ENCODE data around the gene CLN3. TPM values are rescaled to one million over a fixed set of nuclear protein-coding genes. Genes with fewer than 3 reads are reported as not detected.

The CLN3 gene
- total RNA-seq (2016; rRNA removed; fragmentation: Illumina TruSeq; extraction: Trizol) = 19.9 and 23.4 TPM in 2 replicates
- total RNA-seq (2016; cell fraction: cytosol; rRNA removed; fragmentation: Illumina TruSeq; extraction: Trizol; ENCODE audit: low read depth) = 16.4 and 17.6 TPM in 2 replicates
- 16.8 and 28.9 TPM in 2 replicates for total RNA-seq (2016; cell fraction: insoluble cytoplasmic fraction; rRNA removed; fragmentation: Illumina TruSeq; extraction: Trizol)
- total RNA-seq (2016; cell fraction: membrane; rRNA removed; fragmentation: Illumina TruSeq; extraction: Trizol) = 25.5 and 34.7 TPM in 2 replicates
- total RNA-seq (2016; cell fraction: nucleus; rRNA removed; fragmentation: Illumina TruSeq; extraction: Trizol) = 24.0 and 25.3 TPM in 2 replicates
- 46.8 and 50.0 TPM in 2 replicates for polyA plus RNA-seq (2011; rRNA removed)
- polyA plus RNA-seq (2011; cell fraction: cytosol; rRNA removed) = 29.8 and 31.5 TPM in 2 replicates
- polyA plus RNA-seq (2011; cell fraction: nucleus; rRNA removed) = 100 and 142 TPM in 2 replicates
- polyA plus RNA-seq (2012) = 24.9 and 33.5 TPM in 2 replicates
- polyA plus RNA-seq (2016; cell fraction: cytosol; fragmentation: Illumina TruSeq; extraction: Trizol; ENCODE audit: low read depth) = 28.0 and 32.1 TPM in 2 replicates
- polyA plus RNA-seq (2016; cell fraction: insoluble cytoplasmic fraction; fragmentation: Illumina TruSeq; extraction: Trizol; ENCODE audit: low read depth) = 28.8 and 31.3 TPM in 2 replicates
- 47.1 and 49.1 TPM in 2 replicates for polyA plus RNA-seq (2016; cell fraction: membrane; fragmentation: Illumina TruSeq; extraction: Trizol; ENCODE audit: low read depth)
- 79.1 and 84.7 TPM in 2 replicates for polyA plus RNA-seq (2016; cell fraction: nucleus; fragmentation: Illumina TruSeq; extraction: Trizol; ENCODE audit: insufficient read depth, low read depth)
- 60.6 and 68.2 TPM in 2 replicates for polyA minus RNA-seq (2011; rRNA and poly(A)+ RNA removed; ENCODE audit: low replicate concordance)
- polyA minus RNA-seq (2011; cell fraction: cytosol; rRNA and poly(A)+ RNA removed) = 5.8 and 16.4 TPM in 2 replicates
- polyA minus RNA-seq (2011; cell fraction: nucleus; rRNA and poly(A)+ RNA removed) = 14.5 and 15.5 TPM in 2 replicates
- Bru-seq, nascent RNA = percentile 39 among the genes with signal in this experiment
- percentile 47 among the genes with signal in this experiment for BruChase-seq, experiment 1, labeled RNA remaining after a 6-hour chase
- BruChase-seq, experiment 2, labeled RNA remaining after a 2-hour chase = percentile 46 among the genes with signal in this experiment
- long read RNA-seq, experiment 1, transcript CLN3-244 (16 exons, 3,832 nt) = major isoform, 36 of 57 reads
- long read RNA-seq, experiment 1, transcript CLN3-205 (15 exons, 1,876 nt) = minor isoform, 15 of 57 reads
- long read RNA-seq, experiment 1, partial matches to known transcripts = 0 of 57 reads
- long read RNA-seq, experiment 1, other reads (novel, unspliced or antisense) = 2 of 57 reads
- long read RNA-seq, experiment 2, transcript CLN3-205 (15 exons, 1,876 nt) = major isoform, 42 of 56 reads
- long read RNA-seq, experiment 2, transcript CLN3-244 (16 exons, 3,832 nt) = minor isoform, 5 of 56 reads
- long read RNA-seq, experiment 2, partial matches to known transcripts = 4 of 56 reads
- long read RNA-seq, experiment 2, other reads (novel, unspliced or antisense) = 0 of 56 reads

DNA sequence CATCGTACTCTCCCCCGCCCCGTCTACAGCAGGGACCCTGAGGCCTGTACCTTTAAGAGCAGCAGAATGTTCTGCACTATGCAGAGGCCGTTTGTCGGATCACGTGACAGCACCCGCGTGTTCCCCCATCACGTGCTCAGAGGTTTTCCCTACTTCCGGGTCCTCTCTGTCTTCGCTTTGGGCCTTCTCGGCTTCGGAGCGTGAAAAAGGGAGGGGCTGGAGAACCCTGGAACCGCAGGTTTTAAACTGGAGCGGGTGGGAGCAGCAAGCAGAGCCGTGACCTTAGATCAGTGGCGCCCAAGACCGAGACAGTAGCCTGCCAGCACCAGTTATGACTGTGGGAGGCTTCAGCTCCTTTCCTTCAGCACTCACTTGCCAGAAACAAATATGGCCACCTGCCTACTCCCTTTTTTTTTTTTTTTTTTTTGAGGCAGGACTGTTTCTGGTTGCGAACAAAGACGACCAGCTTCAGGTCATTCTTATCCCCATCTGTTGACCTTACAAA is at the start of gene CLN3:
Gene CLN3, minus strand, starts transcription at position 105 of the 505 bp plus-strand sequence. CDS start 315 bp downstream, outside the sequence.
- DNase-seq (ENCODE audit: low spot score) = peak; percentile 96
- Histone ChIP-seq H3K4me1 (ENCODE audit: insufficient read depth, low read length) (peaks cover 20% of the 10 kb centered on the region; the same call in 1 of the 2 replicates), H3K9ac (ENCODE audit: insufficient read depth, low read depth, low read length) (peak within 1 kb of the TSS; percentile 94), H4K20me1 (ENCODE audit: insufficient read depth, low read length) (no peaks in the 10 kb centered on the region), H3K79me2 (ENCODE audit: insufficient read depth, low read length) (no peaks in the 10 kb centered on the region), H3K27ac (ENCODE audit: extremely low read length, insufficient read depth, low read length) (peak within 1 kb of the TSS; percentile 99), H2AFZ (ENCODE audit: low read length) (peak within 1 kb of the TSS; percentile 99), H3K27me3 (ENCODE audit: control insufficient read depth in 1 of 2, insufficient read depth in 2 of 2, low read length in 2 of 2) (peaks cover 11 to 31% of the 10 kb centered on the region in 2 experiments; a peak in 4 of 5 replicates), H3K4me3 (replicated peaks in 1 of 3; ENCODE audit: insufficient read depth in 1 of 3, low read depth in 2 of 3, low read length in 3 of 3) (peak within 1 kb of the TSS; percentile 89 to 98 (median 92)), H3K4me2 (ENCODE audit: low read depth, low read length) (peak within 1 kb of the TSS; percentile 93), H3K9me3 (ENCODE audit: low read length) (no peaks in the 10 kb centered on the region), H3K36me3 (replicated peaks in 1 of 2; ENCODE audit: control insufficient read depth in 1 of 2, insufficient read depth in 2 of 2, low read length in 2 of 2) (peaks cover 2 to 13% of the 10 kb centered on the region in 2 experiments; a peak in 4 of 5 replicates)
- in situ Hi-C loops (cut with HindIII; ENCODE audit: extremely low pct_ligation_motif_present, low pct_unique_long_range_greater_than_20kb) = no loop called here
- BruUV-seq (replicated peaks) = no TSS peak
- FAIRE-seq = peak; percentile 95
- POLR2A ChIA-PET = interaction anchor here (0.7 to 2.4 kb wide), 11 partner anchors 11 to 118 kb away, joined by 3 to 8 read pairs (median 4); partner anchors contain the start of genes NUPR1, SULT1A1 and SULT1A2
- 0% methylated on average over 13 of the region's 21 CpGs for WGBS (ENCODE audit: low lambda C conversion rate)
- CTCF ChIA-PET (ENCODE audit: low intra/inter-chr PET ratio, low total read pairs) = interaction anchor here (2.1 kb wide), 1 partner anchor 57 kb away, joined by 12 read pairs; no protein-coding TSS in a partner anchor
- intact Hi-C loops (cut with micrococcal nuclease; ENCODE audit: unreplicated experiment) = no loop called here
- peak; percentile 93 for ATAC-seq
- no peak for TF ChIP-seq PAWR (CRISPR knock-in tag; IDR thresholded peaks at IDR 0.05; ENCODE audit: borderline replicate concordance)
- TF ChIP-seq RNF2 (conservative IDR thresholded peaks at IDR 0.05; ENCODE audit: low read depth) = peak; percentile 96
- no peak for TF ChIP-seq ATF7 (IDR thresholded peaks at IDR 0.05)
- TF ChIP-seq ATF7 (CRISPR knock-in tag; IDR thresholded peaks at IDR 0.05) = peak; percentile 43; the same call in 1 of the 2 replicates
- TF ChIP-seq, protein P1, sequence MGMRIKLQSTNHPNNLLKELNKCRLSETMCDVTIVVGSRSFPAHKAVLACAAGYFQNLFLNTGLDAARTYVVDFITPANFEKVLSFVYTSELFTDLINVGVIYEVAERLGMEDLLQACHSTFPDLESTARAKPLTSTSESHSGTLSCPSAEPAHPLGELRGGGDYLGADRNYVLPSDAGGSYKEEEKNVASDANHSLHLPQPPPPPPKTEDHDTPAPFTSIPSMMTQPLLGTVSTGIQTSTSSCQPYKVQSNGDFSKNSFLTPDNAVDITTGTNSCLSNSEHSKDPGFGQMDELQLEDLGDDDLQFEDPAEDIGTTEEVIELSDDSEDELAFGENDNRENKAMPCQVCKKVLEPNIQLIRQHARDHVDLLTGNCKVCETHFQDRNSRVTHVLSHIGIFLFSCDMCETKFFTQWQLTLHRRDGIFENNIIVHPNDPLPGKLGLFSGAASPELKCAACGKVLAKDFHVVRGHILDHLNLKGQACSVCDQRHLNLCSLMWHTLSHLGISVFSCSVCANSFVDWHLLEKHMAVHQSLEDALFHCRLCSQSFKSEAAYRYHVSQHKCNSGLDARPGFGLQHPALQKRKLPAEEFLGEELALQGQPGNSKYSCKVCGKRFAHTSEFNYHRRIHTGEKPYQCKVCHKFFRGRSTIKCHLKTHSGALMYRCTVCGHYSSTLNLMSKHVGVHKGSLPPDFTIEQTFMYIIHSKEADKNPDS (CRISPR knock-in tag; IDR thresholded peaks at IDR 0.05) = no peak
- no peak for TF ChIP-seq CREBL2 (CRISPR knock-in tag; IDR thresholded peaks at IDR 0.05; ENCODE audit: borderline replicate concordance)
- TF ChIP-seq PRPF4 (IDR thresholded peaks at IDR 0.05; ENCODE audit: low read depth, low read length, poor library complexity, severe bottlenecking) = no peak
- TF ChIP-seq, protein P2, sequence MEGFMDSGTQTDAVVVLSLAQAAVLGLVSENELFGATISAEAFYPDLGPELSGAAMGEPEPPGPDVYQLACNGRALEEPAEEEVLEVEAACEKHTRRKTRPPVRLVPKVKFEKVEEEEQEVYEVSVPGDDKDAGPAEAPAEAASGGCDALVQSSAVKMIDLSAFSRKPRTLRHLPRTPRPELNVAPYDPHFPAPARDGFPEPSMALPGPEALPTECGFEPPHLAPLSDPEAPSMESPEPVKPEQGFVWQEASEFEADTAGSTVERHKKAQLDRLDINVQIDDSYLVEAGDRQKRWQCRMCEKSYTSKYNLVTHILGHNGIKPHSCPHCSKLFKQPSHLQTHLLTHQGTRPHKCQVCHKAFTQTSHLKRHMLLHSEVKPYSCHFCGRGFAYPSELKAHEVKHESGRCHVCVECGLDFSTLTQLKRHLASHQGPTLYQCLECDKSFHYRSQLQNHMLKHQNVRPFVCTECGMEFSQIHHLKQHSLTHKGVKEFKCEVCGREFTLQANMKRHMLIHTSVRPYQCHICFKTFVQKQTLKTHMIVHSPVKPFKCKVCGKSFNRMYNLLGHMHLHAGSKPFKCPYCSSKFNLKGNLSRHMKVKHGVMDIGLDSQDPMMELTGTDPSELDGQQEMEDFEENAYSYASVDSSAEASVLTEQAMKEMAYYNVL (CRISPR knock-in tag; IDR thresholded peaks at IDR 0.05; ENCODE audit: borderline replicate concordance) = peak; percentile 82; the same call in 1 of the 2 replicates
- TF ChIP-seq IRF2 (CRISPR knock-in tag; IDR thresholded peaks at IDR 0.05) = peak; percentile 63; the same call in 1 of the 2 replicates
- TF ChIP-seq SP4 (CRISPR knock-in tag; IDR thresholded peaks at IDR 0.05) = no peak
- no peak for TF ChIP-seq PCBP2 (optimal IDR thresholded peaks at IDR 0.05; ENCODE audit: low read depth, low read length, poor library complexity, severe bottlenecking)
- TF ChIP-seq ZFP36L2 (CRISPR knock-in tag; IDR thresholded peaks at IDR 0.05) = no peak
- no peak for TF ChIP-seq KDM4B (CRISPR knock-in tag; IDR thresholded peaks at IDR 0.05)
- no peak for TF ChIP-seq ZNF326 (CRISPR knock-in tag; IDR thresholded peaks at IDR 0.05; ENCODE audit: borderline replicate concordance)

All from HepG2 (cell line).